H1 (cell line): ENCODE results near the gene MIP. TPM values are rescaled to one million over a fixed set of nuclear protein-coding genes. Genes with fewer than 3 reads are reported as not detected.

ENCODE experiments used
- CTCF ChIA-PET: fragments of 300-600 bp; sonication (Branson Sonifier 250); formaldehyde crosslinking; loops from one replicate; lab custom pipeline; 2021; ENCODE audit not compliant: partially characterized antibody; lab: Charles Lee
- POLR2A ChIA-PET: fragments of 300-600 bp; sonication (Branson Sonifier 250); formaldehyde crosslinking; loops from one replicate; lab custom pipeline; 2021; ENCODE audit warnings: inconsistent platforms; ENCODE audit not compliant: partially characterized antibody; lab: Charles Lee
- DNase-seq, 2 experiments: peaks; one replicate each; pipeline versions ENCODE4 v3.0.0 to v3.0.0-alpha.2; 2010 to 2022; ENCODE audit warnings: low spot score in 2 of 2, low read depth in 1 of 2, mixed read lengths in 1 of 2
- FAIRE-seq: peaks from 2 replicates; lab custom pipeline; 2011; peaks lifted over from hg19 to GRCh38; lab: Jason Lieb, UNC
- H2AFZ ChIP-seq: 2 replicates; pipeline ENCODE4 v1.8.1; 2012; ENCODE audit warnings: low read length, inconsistent platforms
- H2AK5ac ChIP-seq: 2 replicates; pipeline ENCODE4 v1.6.1; 2013; ENCODE audit warnings: low read depth, low read length
- H2BK120ac ChIP-seq: replicated peaks from 2 replicates; pipeline ENCODE3; 2013; ENCODE audit warnings: low read depth, low read length, inconsistent platforms
- H2BK12ac ChIP-seq: 2 replicates; pipeline ENCODE4 v1.6.1; 2013; ENCODE audit warnings: low read depth, low read length
- H2BK15ac ChIP-seq: 2 replicates; pipeline ENCODE4 v1.6.1; 2013; ENCODE audit warnings: low read length
- H2BK20ac ChIP-seq: 2 replicates; pipeline ENCODE4 v1.6.1; 2013; ENCODE audit warnings: low read length
- H2BK5ac ChIP-seq: 2 replicates; pipeline ENCODE4 v1.6.1; 2013; ENCODE audit warnings: low read depth, low read length
- H3K14ac ChIP-seq: 2 replicates; pipeline ENCODE4 v1.6.1; 2013; ENCODE audit warnings: inconsistent platforms; ENCODE audit not compliant: insufficient read length
- H3K18ac ChIP-seq: 2 replicates; pipeline ENCODE4 v1.6.1; 2013; ENCODE audit warnings: low read length; ENCODE audit errors: extremely low read depth
- H3K23ac ChIP-seq: 2 replicates; pipeline ENCODE4 v1.6.1; 2013; ENCODE audit warnings: inconsistent platforms; ENCODE audit not compliant: insufficient read length
- H3K23me2 ChIP-seq: 2 replicates; pipeline ENCODE4 v1.6.1; 2013; ENCODE audit warnings: low read depth, low read length
- H3K27ac ChIP-seq: 2 replicates; pipeline ENCODE4 v1.6.1; 2011; ENCODE audit warnings: low read depth, low read length, inconsistent platforms
- H3K27me3 ChIP-seq, 4 experiments: replicated peaks in 1 of 4; 1 replicate in 1 of 4; 2 replicates in 3 of 4; pipeline versions ENCODE4 v1.6.1 to v1.8.1; 2011 to 2013; ENCODE audit warnings: low read length in 3 of 4, mild to moderate bottlenecking in 3 of 4, inconsistent platforms in 2 of 4, mixed read lengths in 2 of 4, moderate library complexity in 1 of 4; ENCODE audit not compliant: control insufficient read depth in 3 of 4, insufficient read depth in 3 of 4; ENCODE audit errors: extremely low read depth in 1 of 4
- H3K36me3 ChIP-seq, 4 experiments: 2 replicates each; pipeline versions ENCODE4 v1.6.1 to v1.8.1; 2011 to 2013; ENCODE audit warnings: mild to moderate bottlenecking in 4 of 4, low read length in 3 of 4, moderate library complexity in 2 of 4, control low read depth in 1 of 4, inconsistent platforms in 1 of 4; ENCODE audit not compliant: insufficient read depth in 4 of 4, control insufficient read depth in 2 of 4
- H3K4ac ChIP-seq: replicated peaks from 2 replicates; pipeline ENCODE3; 2013; ENCODE audit warnings: low read length, low read depth, mixed read lengths, inconsistent platforms; ENCODE audit not compliant: insufficient read length
- H3K4me1 ChIP-seq, 4 experiments: replicated peaks in 1 of 4; 1 replicate in 1 of 4; 2 replicates in 3 of 4; pipeline versions ENCODE4 v1.6.1 to v1.8.1; 2011 to 2013; ENCODE audit warnings: low read length in 3 of 4, inconsistent platforms in 2 of 4, mixed read lengths in 1 of 4; ENCODE audit not compliant: insufficient read depth in 4 of 4, control insufficient read depth in 3 of 4
- H3K4me2 ChIP-seq, 2 experiments: 2 replicates each; pipeline versions ENCODE4 v1.6.1 to v1.8.1; 2011 to 2013; ENCODE audit warnings: low read depth in 2 of 2, low read length in 2 of 2, control low read depth in 1 of 2, inconsistent platforms in 1 of 2, mild to moderate bottlenecking in 1 of 2; ENCODE audit not compliant: insufficient read depth in 1 of 2
- H3K4me3 ChIP-seq, 4 experiments: fragments of 200-600, 300-600 bp in 1 of 4; sonication (generic), shearing (Covaris generic), sonication (Bioruptor Twin) in 1 of 4; 2 replicates each; pipeline versions ENCODE4 v1.5.1 to v1.8.1; 2011 to 2016; ENCODE audit warnings: low read length in 4 of 4, low read depth in 3 of 4, control low read depth in 2 of 4, inconsistent platforms in 2 of 4, mild to moderate bottlenecking in 2 of 4, mixed read lengths in 1 of 4, moderate library complexity in 1 of 4; ENCODE audit not compliant: insufficient read depth in 2 of 4; ENCODE audit errors: extremely low read depth in 1 of 4
- H3K56ac ChIP-seq: replicated peaks from 2 replicates; pipeline ENCODE3; 2013; ENCODE audit warnings: low read depth, mild to moderate bottlenecking, mixed read lengths, low read length, inconsistent platforms; ENCODE audit not compliant: insufficient read length
- H3K79me1 ChIP-seq: 2 replicates; pipeline ENCODE4 v1.6.1; 2013; ENCODE audit warnings: low read depth, low read length, control low read depth
- H3K79me2 ChIP-seq, 2 experiments: 2 replicates each; pipeline versions ENCODE4 v1.6.1 to v1.8.1; 2012 to 2013; ENCODE audit warnings: low read length in 2 of 2, mild to moderate bottlenecking in 2 of 2, inconsistent platforms in 1 of 2; ENCODE audit not compliant: insufficient read depth in 2 of 2, control insufficient read depth in 1 of 2
- H3K9ac ChIP-seq, 4 experiments: replicated peaks in 1 of 4; 1 replicate in 1 of 4; 2 replicates in 3 of 4; pipeline versions ENCODE4 v1.6.1 to v1.8.1; 2011 to 2013; ENCODE audit warnings: low read depth in 3 of 4, low read length in 3 of 4, control low read depth in 2 of 4, mild to moderate bottlenecking in 2 of 4, moderate library complexity in 2 of 4, inconsistent platforms in 1 of 4; ENCODE audit errors: extremely low read depth in 1 of 4
- H3K9me3 ChIP-seq, 2 experiments: 2 replicates each; pipeline versions ENCODE4 v1.6.1 to v1.8.1; 2012 to 2013; ENCODE audit warnings: mild to moderate bottlenecking in 2 of 2, moderate library complexity in 2 of 2, control low read depth in 1 of 2, inconsistent platforms in 1 of 2, low read depth in 1 of 2, low read length in 1 of 2, mixed read lengths in 1 of 2; ENCODE audit not compliant: insufficient read depth in 2 of 2
- H4K20me1 ChIP-seq, 2 experiments: replicated peaks in 1 of 2; 2 replicates each; pipeline versions ENCODE3 to v1.8.1; 2011 to 2013; ENCODE audit warnings: inconsistent platforms in 2 of 2, low read length in 2 of 2, mild to moderate bottlenecking in 1 of 2; ENCODE audit not compliant: insufficient read depth in 2 of 2, control insufficient read depth in 1 of 2
- H4K5ac ChIP-seq: 2 replicates; pipeline ENCODE4 v1.6.1; 2013; ENCODE audit warnings: low read length, low read depth, mixed read lengths, inconsistent platforms; ENCODE audit not compliant: insufficient read length
- H4K8ac ChIP-seq: 2 replicates; pipeline ENCODE4 v1.8.0; 2013; ENCODE audit warnings: mild to moderate bottlenecking, moderate library complexity, low read length, inconsistent platforms; ENCODE audit not compliant: insufficient read depth; ENCODE audit errors: extremely low read depth
- H4K91ac ChIP-seq: replicated peaks from 2 replicates; pipeline ENCODE3; 2013; ENCODE audit warnings: low read length, mixed read lengths, inconsistent platforms; ENCODE audit not compliant: insufficient read length
- BCL11A ChIP-seq, 2 experiments: IDR thresholded peaks; one replicate each; pipeline ENCODE4 v1.6.1; 2011; ENCODE audit warnings: low read depth in 2 of 2, low read length in 2 of 2, mild to moderate bottlenecking in 2 of 2
- NANOG ChIP-seq: IDR thresholded peaks from 2 replicates; pipeline ENCODE4 v1.6.1; 2011; ENCODE audit warnings: low read length, low read depth, mild to moderate bottlenecking, inconsistent platforms; ENCODE audit not compliant: insufficient read depth, poor library complexity, severe bottlenecking
- POLR2A ChIP-seq, 2 experiments: IDR thresholded peaks; 1 replicate in 1 of 2; 2 replicates in 1 of 2; pipeline ENCODE4 v1.6.1; 2011; ENCODE audit warnings: low read depth in 2 of 2, low read length in 2 of 2, mild to moderate bottlenecking in 2 of 2; ENCODE audit errors: control extremely low read depth in 1 of 2
- RFX5 ChIP-seq: IDR thresholded peaks from 2 replicates; pipeline ENCODE4 v1.6.1; 2011; ENCODE audit warnings: low read depth, low read length, improper control_type of control experiment, borderline replicate concordance
- SUZ12 ChIP-seq: fragments of 200-600 bp; sonication (generic); IDR thresholded peaks from 2 replicates; pipeline ENCODE4 v1.6.1; 2012; ENCODE audit warnings: mild to moderate bottlenecking, inconsistent platforms, low read length, moderate library complexity, mixed read lengths
- YY1 ChIP-seq: IDR thresholded peaks from 2 replicates; pipeline ENCODE4 v1.6.1; 2011; ENCODE audit warnings: low read depth, mild to moderate bottlenecking, low read length
- WGBS, 2 experiments: shearing (Covaris generic) in 1 of 2; methylation state at CpG; one replicate each; pipeline versions ENCODE4 v1.1.6 to v1.1.7; 2013 to 2015; ENCODE audit warnings: low lambda C conversion rate in 2 of 2, mixed read lengths in 2 of 2, inconsistent platforms in 1 of 2, low coverage in 1 of 2, missing lambda C conversion rate in 1 of 2; ENCODE audit not compliant: insufficient replicate concordance in 2 of 2, insufficient coverage in 1 of 2, insufficient read length in 1 of 2; ENCODE audit errors: extremely low coverage in 1 of 2, missing lambda C conversion rate in 1 of 2; 5-methylcytosine and 5-hydroxymethylcytosine counted together
- polyA plus RNA-seq, 7 experiments: library from polyadenylated mRNA; depleted of rRNA in 3 of 7; stranded (reverse) in 5 of 7; unstranded in 2 of 7; fragments of >200 nt in 5 of 7; fragments of 200-250 nt in 2 of 7; gene quantifications; 1 replicate in 5 of 7; 2 replicates in 1 of 7; 4 replicates in 1 of 7; pipeline versions ENCODE4 v1.2.1 to v1.2.3, GENCODE V29; 2011 to 2013; ENCODE audit warnings: missing spikeins in 2 of 7, mixed read lengths in 2 of 7
- total RNA-seq: library from RNA; stranded (reverse); fragmentation: NEBNext Ultra II Directional; extraction: Animal tissue kit (Norgen Biotek cat#: 25700); gene quantifications from 2 replicates; pipeline ENCODE4 v1.2.1, GENCODE V29; 2021

The MIP gene
- total and polyA plus RNA-seq, 2 of the 8 experiments (the other 6 are each of a cell fraction or from before 2014, with no cell fraction given) = 0.05 TPM; not detected in 1

- Histone ChIP-seq H3K4me2 (peak within 1 kb of the TSS; percentile 88 to 94), H3K14ac (no peak within 1 kb of the TSS), H3K23me2 (peaks cover 7% of the 10 kb centered on the region; the same call in 1 of the 2 replicates), H3K4me3 (peak within 1 kb of the TSS; percentile 80 to 99 (median 87)), H2AFZ (0 out of 2 replicates have a peak within 1 kb of the TSS, but pooled peaks have one; percentile 45), H3K27ac (peak within 1 kb of the TSS; percentile 90), H3K4me1 (peaks cover 3 to 6% (median 5%) of the 10 kb centered on the region in 4 experiments), H3K9ac (peak within 1 kb of the TSS; percentile 84 to 98 (median 95)), H3K56ac (peak within 1 kb of the TSS; percentile 79), H2BK5ac (peak within 1 kb of the TSS; percentile 91), H2BK20ac (no peak within 1 kb of the TSS), H3K27me3 (no peaks in the 10 kb centered on the region), H2BK12ac (peak within 1 kb of the TSS; percentile 13), H2AK5ac (peak within 1 kb of the TSS; percentile 89; the same call in 1 of the 2 replicates), H3K79me2 (peaks cover 0 to 28% of the 10 kb centered on the region in 2 experiments; a peak in 2 of 4 replicates), H3K36me3 (peaks cover 5 to 22% (median 7%) of the 10 kb centered on the region in 4 experiments; a peak in 6 of 8 replicates), H4K20me1 (no peaks in the 10 kb centered on the region), H2BK120ac (no peak within 1 kb of the TSS), H2BK15ac (0 out of 2 replicates have a peak within 1 kb of the TSS, but pooled peaks have one; percentile 36), H4K8ac (peak within 1 kb of the TSS; percentile 95), H4K5ac (peak within 1 kb of the TSS; percentile 67), H4K91ac (peak within 1 kb of the TSS; percentile 50), H3K18ac (peak within 1 kb of the TSS; percentile 93), H3K4ac (peak within 1 kb of the TSS; percentile 90), H3K79me1 (peaks cover 5% of the 10 kb centered on the region), H3K23ac (no peak within 1 kb of the TSS), H3K9me3 (no peaks in the 10 kb centered on the region)
- FAIRE-seq = no peak
- DNase-seq = peak; percentile 59 to 90
- POLR2A ChIA-PET = interaction anchor here (0.6 to 6.1 kb wide), 14 partner anchors 10 to 283 kb away, joined by 3 to 53 read pairs (median 6); partner anchors contain the start of genes CNPY2, RNF41, STAT2 and TIMELESS
- CTCF ChIA-PET = interaction anchor here (1.0 to 2.8 kb wide), 9 partner anchors 12 to 129 kb away, joined by 3 to 8 read pairs (median 3); partner anchors contain the start of genes IL23A, STAT2 and TIMELESS
- WGBS, 2 experiments = 2% methylated on average over 43 of the region's 43 CpGs; no CpG with 5 or more reads in 1 of the 2 experiments
- TF ChIP-seq POLR2A (IDR thresholded peaks at IDR 0.05; ENCODE audit: control extremely low read depth in 1 of 2, low read depth in 2 of 2, low read length in 2 of 2) (peak; percentile 98), YY1 (peak; percentile 95), NANOG (no peak), SUZ12 (no peak), BCL11A (IDR thresholded peaks at IDR 0.05; ENCODE audit: low read depth in 2 of 2, low read length in 2 of 2) (no peak), RFX5 (no peak)
Observed at GRCh38 chr12:56468216-56469006, 14.0 kb upstream of the MIP start, which contains the start of gene SPRYD4. SPRYD4 (plus strand) TSS chr12:56468578; CDS start chr12:56468592, 14 bp downstream.
